GM12872 (cell line): ENCODE data around the gene SCUBE1.

Experiments
- CTCF ChIP-seq: IDR thresholded peaks from 3 replicates; pipeline ENCODE4 v1.5.1; 2011; ENCODE audit warnings: low read depth, mild to moderate bottlenecking, low read length, moderate library complexity; ENCODE audit not compliant: insufficient read depth

Gene SCUBE1

GRCh38 chr22:43185860-43186261, 157.3 kb downstream of the SCUBE1 start:
- no peak for TF ChIP-seq CTCF

- no peak for TF ChIP-seq CTCF
Measured at GRCh38 chr22:43183496-43184277, 159.5 kb downstream of the SCUBE1 start.

- TF ChIP-seq CTCF: no peak
Measured at GRCh38 chr22:43182726-43183125, 160.4 kb downstream of the SCUBE1 start.

GRCh38 chr22:43182118-43182517, 161.1 kb downstream of the SCUBE1 start:
- TF ChIP-seq CTCF: no peak

- no peak for TF ChIP-seq CTCF
Measured at GRCh38 chr22:43181321-43182076, 161.7 kb downstream of the SCUBE1 start.

- no peak for TF ChIP-seq CTCF
Measured at GRCh38 chr22:43180670-43181069, 162.5 kb downstream of the SCUBE1 start.

- no peak for TF ChIP-seq CTCF
Measured at GRCh38 chr22:43179911-43180195, 163.3 kb downstream of the SCUBE1 start.
